ENCODE measurements around the gene MOB3A.

DNA sequence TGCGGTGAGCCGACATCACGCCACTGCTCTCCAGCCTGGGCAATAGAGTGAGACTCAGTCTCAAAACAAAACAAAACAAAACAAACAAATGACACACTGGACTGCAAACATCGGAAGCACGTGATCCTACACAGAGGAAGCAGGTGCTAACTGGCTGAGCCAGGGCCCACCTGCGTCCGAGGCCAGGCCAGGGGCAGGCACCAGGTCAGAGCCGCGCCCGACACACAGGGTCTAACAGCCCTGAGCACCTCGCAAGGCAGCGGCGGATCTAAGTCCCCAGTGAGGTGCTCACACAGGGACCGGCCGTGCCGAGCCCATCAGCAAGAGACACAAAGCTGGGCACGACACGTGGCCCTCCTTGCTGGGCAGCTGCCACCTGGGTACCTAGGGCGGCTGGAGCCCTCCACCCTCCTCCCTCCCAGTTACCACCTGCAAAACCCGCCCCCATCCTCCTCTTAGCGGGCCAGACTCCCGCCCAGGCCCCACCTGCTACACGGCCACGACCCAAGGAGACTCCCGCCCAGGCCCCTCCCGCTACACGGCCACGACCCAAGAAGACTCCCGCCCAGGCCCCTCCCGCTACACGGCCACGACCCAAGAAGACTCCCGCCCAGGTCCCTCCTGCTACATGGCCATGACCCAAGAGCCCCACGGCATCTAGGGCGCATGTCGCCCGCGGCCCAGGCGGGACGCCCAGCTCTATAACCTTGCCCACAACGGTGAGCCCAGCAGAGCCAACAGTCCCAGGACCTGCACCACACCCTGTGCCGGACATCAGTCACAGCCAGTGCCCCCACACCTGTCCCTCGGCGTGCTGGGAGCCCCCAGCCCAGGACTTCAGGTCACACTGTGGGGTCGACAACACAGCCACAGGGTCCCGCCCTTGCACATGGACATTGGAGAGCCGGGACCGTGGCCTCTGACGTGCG is 39.6 kb upstream of the MOB3A start:
- TF ChIP-seq EZH2 (IDR thresholded peaks at IDR 0.05; ENCODE audit: insufficient read depth, poor library complexity, severe bottlenecking) (no peak), EZH2phosphoT487 (IDR thresholded peaks at IDR 0.05; ENCODE audit: insufficient read depth, low read depth) (no peak)
